Heart right ventricle (tissue), 16 donors: ENCODE data around the gene NIPAL3. TPM values are rescaled to one million over a fixed set of nuclear protein-coding genes. Genes with fewer than 3 reads are reported as not detected.
A peak's percentile ranks its signal among the peaks of the same experiment; 100 is the strongest.
"Not testable (repeated sequence)": the region's sequence is repeated elsewhere in the genome, so short reads cannot be mapped to it uniquely, and the experiment has no call there.

Experiments
- ATAC-seq, 8 donors: fragments of 200-7000 bp; cut with Tn5 transposase; one replicate each; pipeline ENCODE4 v1.9.1; 2020; ENCODE audit warnings: mild to moderate bottlenecking in 8 of 8, moderate library complexity in 8 of 8, moderate number of reproducible peaks in 1 of 8
- DNase-seq, 2 donors: peaks; one replicate each; pipeline ENCODE4 v3.0.0-alpha.2; 2020
- H3K27ac ChIP-seq, 10 donors: fragments of 200-600 bp; sonication (generic) in 2 of 10; one replicate each; pipeline versions ENCODE4 v1.5.0 to v1.8.0; 2020 to 2022; ENCODE audit warnings: mild to moderate bottlenecking in 3 of 10
- H3K27me3 ChIP-seq, 7 donors: fragments of 200-600 bp; one replicate each; pipeline ENCODE4 v1.8.0; 2021 to 2022; ENCODE audit warnings: mild to moderate bottlenecking in 2 of 7
- H3K36me3 ChIP-seq, 9 donors: fragments of 200-600 bp; sonication (generic) in 1 of 9; one replicate each; pipeline versions ENCODE4 v1.5.0 to v1.8.0; 2020 to 2022; ENCODE audit warnings: mild to moderate bottlenecking in 2 of 9
- H3K4me1 ChIP-seq, 9 donors: fragments of 200-600 bp; sonication (generic) in 1 of 9; one replicate each; pipeline versions ENCODE4 v1.5.0 to v1.8.0; 2020 to 2022; ENCODE audit warnings: mild to moderate bottlenecking in 4 of 9
- H3K4me3 ChIP-seq, 10 donors: fragments of 200-600 bp; sonication (generic) in 2 of 10; one replicate each; pipeline versions ENCODE4 v1.5.0 to v1.8.0; 2020 to 2022; ENCODE audit warnings: mild to moderate bottlenecking in 7 of 10, moderate library complexity in 2 of 10
- H3K9me3 ChIP-seq, 11 donors: fragments of 200-600 bp in 10 of 11; sonication (generic) in 2 of 11; one replicate each; pipeline versions ENCODE4 v1.5.0 to v1.8.0; 2013 to 2022; ENCODE audit warnings: mild to moderate bottlenecking in 2 of 11, control low read depth in 1 of 11, moderate library complexity in 1 of 11
- CTCF ChIP-seq, 9 donors: fragments of 200-600 bp; sonication (generic) in 2 of 9; IDR thresholded peaks; one replicate each; pipeline versions ENCODE4 v1.5.0 to v1.8.0; 2021 to 2022; ENCODE audit warnings: antibody characterized with exemption in 9 of 9, mild to moderate bottlenecking in 5 of 9, moderate library complexity in 1 of 9
- WGBS, 2 donors: extraction: QIAGEN DNeasy Blood & Tissue Kit; methylation state at CpG; one replicate each; pipeline ENCODE4 v1.1.7; 2013; ENCODE audit warnings: inconsistent platforms in 1 of 2; 5-methylcytosine and 5-hydroxymethylcytosine counted together
- intact Hi-C, 10 donors: fragments of 100-400 bp; cut with DNase I; formaldehyde crosslinking; loops; one replicate each; pipeline versions ENCODE4 v1.11.1 to v1.14.2; 2022
- polyA plus RNA-seq, 2 donors: library from polyadenylated mRNA; stranded (reverse); fragments of 200-250 nt; gene quantifications; one replicate each; pipeline ENCODE4 v1.2.3, GENCODE V29; 2013
- total RNA-seq, 10 donors: library from RNA; stranded (reverse); fragmentation: NEBNext Ultra II Directional in 3 of 10; extraction: Animal tissue kit (Norgen Biotek cat#: 25700) in 3 of 10; gene quantifications; one replicate each; pipeline versions ENCODE4 v1.2.1 to v1.2.4, GENCODE V29; 2021 to 2023
- donor health status: Arrhythmogenic right ventricular cardiomyopathy.
- donor health status: ischemic (EF 13 %, LVEDD 7.1; RV severe dilation, severe dysfunction).
- donor health status: healthy with polysubstance abuse.
- donor health status: DM: no; HTN: yes; CAD: no.
- donor health status: DM: no; HTN: no; CAD: no.
- donor health status: ischemic (EF 25% LVEDD 6.9; RV normal size, moderate dysfunction).
- donor health status: ischemic (EF 25% LVEDD 5.7; RV mildly dilated, moderate dysfunction).
- donor health status: healthy.
- donor health status: DM: yes; HTN: yes; CAD: no.
- donor health status: Ischemic cardiomyopathy.
- donor health status: ischemic (EF 35%, LVEDD 5.7; RV mildly dilated, moderate dysfunction).
- donor health status: nonischemic (EF 11% LVEDD 7.7; RV severe dilation, severe dysfunction).
- donor health status: DM: yes; HTN: yes; CAD: no.
- donor health status: PGD.
- donor health status: ischemic (EF 29% LVEDD 5.4; RV normal size, mild dysfunction).
- donor health status: nonischemic (EF 23%, LVEDD 6.1; RV moderate dilation, normal function).

Gene NIPAL3
- total and polyA plus RNA-seq, 12 donors = 5.3 to 44.9 (median 26.5) TPM

GRCh38 chr1:24443241-24443656 is 27.6 kb downstream of the NIPAL3 start:
- no peak for TF ChIP-seq CTCF (IDR thresholded peaks at IDR 0.05)
- intact Hi-C loops = no loop called here
- H3K4me3 ChIP-seq = no peak overlapping the region
- H3K4me1 ChIP-seq = peaks cover 2 to 35% (median 14%) of the 10 kb centered on the region in 9 donors
- peaks cover 0 to 46% (median 6%) of the 10 kb centered on the region in 9 donors for H3K36me3 ChIP-seq
- H3K27me3 ChIP-seq = no peaks in the 10 kb centered on the region
- H3K27ac ChIP-seq = peak overlapping the region in 2 of 10 donors; percentile 15 to 33
- ATAC-seq (no peak), DNase-seq (no peak)
- 53 to 57% methylated on average over 2 of the region's 2 CpGs for WGBS, 2 donors
- no peaks in the 10 kb centered on the region for H3K9me3 ChIP-seq

GRCh38 chr1:24446446-24446845 is 30.8 kb downstream of the NIPAL3 start:
- ATAC-seq, intact Hi-C loops: not testable (repeated sequence)
- peaks cover 0 to 64% (median 5%) of the 10 kb centered on the region in 9 donors for H3K36me3 ChIP-seq

GRCh38 chr1:24450316-24450715 is 34.7 kb downstream of the NIPAL3 start:
- DNase-seq (no peak), ATAC-seq (no peak)
- Histone ChIP-seq H3K27ac (no peak overlapping the region), H3K36me3 (peaks cover 0 to 87% (median 8%) of the 10 kb centered on the region in 9 donors), H3K4me3 (no peak overlapping the region), H3K9me3 (no peaks in the 10 kb centered on the region), H3K27me3 (no peaks in the 10 kb centered on the region), H3K4me1 (no peaks in the 10 kb centered on the region)
- no peak for TF ChIP-seq CTCF (IDR thresholded peaks at IDR 0.05)
- 74 to 88% methylated on average over 4 of the region's 4 CpGs for WGBS, 2 donors
- intact Hi-C loops = loop anchor here in 1 of 10 donors (5.0 kb wide), 1 partner anchor 52 kb away; the partner anchor contains the start of gene RCAN3

More at GRCh38 chr1:24446446-24446845, 30.8 kb downstream of the NIPAL3 start:
- DNase-seq, H3K27ac ChIP-seq, H3K4me3 ChIP-seq, H3K9me3 ChIP-seq, H3K27me3 ChIP-seq: not testable (repeated sequence)
- peaks cover 0 to 27% (median 5%) of the 10 kb centered on the region in 9 donors for H3K4me1 ChIP-seq
- WGBS, 2 donors = 95 to 97% methylated on average over 2 of the region's 2 CpGs

GRCh38 chr1:24450857-24451397 is 35.3 kb downstream of the NIPAL3 start:
- WGBS, 2 donors = 95 to 99% methylated on average over 5 of the region's 5 CpGs
- no peak overlapping the region for H3K4me3 ChIP-seq
- DNase-seq (no peak), ATAC-seq (no peak)
- intact Hi-C loops = loop anchor here in 1 of 10 donors (5.0 kb wide), 1 partner anchor 51 kb away; the partner anchor contains the start of gene RCAN3
- H3K36me3 ChIP-seq = peaks cover 0 to 93% (median 8%) of the 10 kb centered on the region in 9 donors
- H3K27ac ChIP-seq = no peak overlapping the region
- H3K27me3 ChIP-seq = no peaks in the 10 kb centered on the region
- no peaks in the 10 kb centered on the region for H3K9me3 ChIP-seq
- no peak for TF ChIP-seq CTCF (IDR thresholded peaks at IDR 0.05)
- H3K4me1 ChIP-seq = no peaks in the 10 kb centered on the region

GRCh38 chr1:24451746-24452145 is 36.1 kb downstream of the NIPAL3 start:
- 82 to 92% methylated on average over 3 of the region's 3 CpGs for WGBS, 2 donors
- TF ChIP-seq CTCF (IDR thresholded peaks at IDR 0.05) = no peak
- H3K27me3 ChIP-seq = no peaks in the 10 kb centered on the region
- DNase-seq (no peak), ATAC-seq (no peak)
- intact Hi-C loops = loop anchor here in 1 of 10 donors (5.0 kb wide), 1 partner anchor 51 kb away; the partner anchor contains the start of gene RCAN3
- no peak overlapping the region for H3K4me3 ChIP-seq
- H3K27ac ChIP-seq = no peak overlapping the region
- peaks cover 0 to 94% (median 8%) of the 10 kb centered on the region in 9 donors for H3K36me3 ChIP-seq
- H3K4me1 ChIP-seq = no peaks in the 10 kb centered on the region
- no peaks in the 10 kb centered on the region for H3K9me3 ChIP-seq
